A673 (cell line): Measurements from ENCODE around the gene CDH4.

Source experiments
- CTCF ChIP-seq: fragments of 300-800, 200-600 bp; sonication (generic); conservative IDR thresholded peaks from 2 replicates; pipeline ENCODE4 v1.5.1; 2017; ENCODE audit warnings: low read depth, mild to moderate bottlenecking, antibody characterized with exemption, low read length, moderate library complexity, mixed read lengths
- EZH2 ChIP-seq: fragments of 200-600 bp; sonication (generic); IDR thresholded peaks from 2 replicates; pipeline ENCODE4 v1.6.1; 2017; ENCODE audit warnings: borderline replicate concordance, low read depth, mild to moderate bottlenecking, mixed read lengths, antibody characterized with exemption, low read length; ENCODE audit not compliant: poor library complexity, severe bottlenecking

- no peak for TF ChIP-seq CTCF
- TF ChIP-seq EZH2: no peak
Observed at GRCh38 chr20:61486198-61486597, 234.1 kb downstream of the CDH4 start.
